WTC11 (cell line): Measurements from ENCODE around the gene CASQ2. TPM values are rescaled to one million over a fixed set of nuclear protein-coding genes. Genes with fewer than 3 reads are reported as not detected.

ENCODE experiments used
- ATAC-seq: fragments of 200-7000 bp; cut with Tn5 transposase; 2 replicates; pipeline ENCODE4 v1.10.0; 2021; ENCODE audit warnings: mild to moderate bottlenecking, moderate library complexity
- CTCF ChIA-PET: fragments of 300-600 bp; sonication (Branson Sonifier 250); formaldehyde crosslinking; loops from one replicate; lab custom pipeline; 2021; ENCODE audit warnings: antibody characterized with exemption; lab: Charles Lee
- POLR2A ChIA-PET: fragments of 350-600 bp; sonication (Branson Sonifier 250); formaldehyde crosslinking; loops from one replicate; lab custom pipeline; 2021; ENCODE audit warnings: antibody characterized with exemption; lab: Charles Lee
- DNase-seq: peaks from one replicate; pipeline ENCODE4 v3.0.0; 2021; ENCODE audit warnings: low spot score
- H3K27ac Mint-ChIP-seq: 2 replicates; pipeline ENCODE4 v1.8.0; 2021; ENCODE audit warnings: mixed read lengths
- H3K27me3 Mint-ChIP-seq: 2 replicates; pipeline ENCODE4 v1.8.0; 2021; ENCODE audit warnings: low read depth, mild to moderate bottlenecking, moderate library complexity, mixed read lengths
- H3K36me3 Mint-ChIP-seq: 2 replicates; pipeline ENCODE4 v1.8.0; 2021; ENCODE audit warnings: mixed read lengths
- H3K4me1 Mint-ChIP-seq: 2 replicates; pipeline ENCODE4 v1.8.0; 2022; ENCODE audit warnings: mixed read lengths
- H3K4me3 Mint-ChIP-seq: 2 replicates; pipeline ENCODE4 v1.8.0; 2021; ENCODE audit warnings: mild to moderate bottlenecking, moderate library complexity, mixed read lengths
- H3K9me3 Mint-ChIP-seq: 2 replicates; pipeline ENCODE4 v1.8.0; 2021; ENCODE audit warnings: mixed read lengths
- AR ChIP-seq: fragments of 250-450 bp; sonication (Bioruptor Pico); IDR thresholded peaks from 2 replicates; pipeline ENCODE4 v1.9.0; 2021; ENCODE audit warnings: mild to moderate bottlenecking
- ATF1 ChIP-seq: sonication (generic); formaldehyde crosslinking; IDR thresholded peaks from 2 replicates; pipeline ENCODE4 v1.8.1; 2023; ENCODE audit warnings: mild to moderate bottlenecking, moderate library complexity, missing genetic modification reagents
- CDX4 ChIP-seq: fragments of 250-450 bp; sonication (Bioruptor Pico); IDR thresholded peaks from 2 replicates; pipeline ENCODE4 v1.9.0; 2021; ENCODE audit warnings: moderate library complexity, mild to moderate bottlenecking, inconsistent platforms, borderline replicate concordance
- GTF2I ChIP-seq: fragments of 250-450 bp; sonication (Bioruptor Pico); conservative IDR thresholded peaks from 2 replicates; pipeline ENCODE4 v1.4.0; 2021; ENCODE audit warnings: mild to moderate bottlenecking
- NFYB ChIP-seq: sonication (generic); formaldehyde crosslinking; conservative IDR thresholded peaks from 2 replicates; pipeline ENCODE4 v1.8.0; 2022; ENCODE audit warnings: low read depth, missing genetic modification reagents
- NR3C1 ChIP-seq: sonication (generic); formaldehyde crosslinking; conservative IDR thresholded peaks from 2 replicates; pipeline ENCODE4 v1.8.1; 2023; ENCODE audit warnings: low read depth, mild to moderate bottlenecking, missing genetic modification reagents
- TCF7 ChIP-seq: sonication (generic); formaldehyde crosslinking; IDR thresholded peaks from 2 replicates; pipeline ENCODE4 v1.8.0; 2022; ENCODE audit warnings: mild to moderate bottlenecking, low read depth, missing genetic modification reagents, moderate library complexity
- ZNF232 ChIP-seq: sonication (generic); formaldehyde crosslinking; IDR thresholded peaks from 2 replicates; pipeline ENCODE4 v1.8.0; 2022; ENCODE audit warnings: mild to moderate bottlenecking, missing genetic modification reagents
- ZNF263 ChIP-seq: sonication (generic); formaldehyde crosslinking; IDR thresholded peaks from 2 replicates; pipeline ENCODE4 v1.8.1; 2022; ENCODE audit warnings: low read depth, mild to moderate bottlenecking, moderate library complexity, missing genetic modification reagents
- ZNF423 ChIP-seq: fragments of 250-450 bp; sonication (Bioruptor Pico); IDR thresholded peaks from 2 replicates; pipeline ENCODE4 v2.1.2; 2022; ENCODE audit warnings: mild to moderate bottlenecking, moderate library complexity
- total RNA-seq: library from RNA; stranded (reverse); gene quantifications from 3 replicates; pipeline ENCODE4 v1.2.3, GENCODE V29; 2021
- TF ChIP-seq, protein P1 (sequence below): fragments of 250-450 bp; sonication (Bioruptor Pico); IDR thresholded peaks from 2 replicates; pipeline ENCODE4 v2.1.2; 2022; ENCODE audit warnings: mild to moderate bottlenecking, moderate library complexity
- TF ChIP-seq, protein P2 (sequence below): sonication (generic); formaldehyde crosslinking; IDR thresholded peaks from 2 replicates; pipeline ENCODE4 v1.8.0; 2023; ENCODE audit warnings: missing genetic modification reagents, mild to moderate bottlenecking, borderline replicate concordance
- TF ChIP-seq, protein P3 (sequence below): sonication (generic); formaldehyde crosslinking; IDR thresholded peaks from 2 replicates; pipeline ENCODE4 v1.8.1; 2023; ENCODE audit warnings: mild to moderate bottlenecking, missing genetic modification reagents
- TF ChIP-seq, protein P4 (sequence below): fragments of 250-450 bp; sonication (Bioruptor Pico); conservative IDR thresholded peaks from 2 replicates; pipeline ENCODE4 v1.9.0; 2021; ENCODE audit warnings: mild to moderate bottlenecking

CASQ2 gene
- total RNA-seq, 1 experiment from 2014 or later = not detected

DNA sequence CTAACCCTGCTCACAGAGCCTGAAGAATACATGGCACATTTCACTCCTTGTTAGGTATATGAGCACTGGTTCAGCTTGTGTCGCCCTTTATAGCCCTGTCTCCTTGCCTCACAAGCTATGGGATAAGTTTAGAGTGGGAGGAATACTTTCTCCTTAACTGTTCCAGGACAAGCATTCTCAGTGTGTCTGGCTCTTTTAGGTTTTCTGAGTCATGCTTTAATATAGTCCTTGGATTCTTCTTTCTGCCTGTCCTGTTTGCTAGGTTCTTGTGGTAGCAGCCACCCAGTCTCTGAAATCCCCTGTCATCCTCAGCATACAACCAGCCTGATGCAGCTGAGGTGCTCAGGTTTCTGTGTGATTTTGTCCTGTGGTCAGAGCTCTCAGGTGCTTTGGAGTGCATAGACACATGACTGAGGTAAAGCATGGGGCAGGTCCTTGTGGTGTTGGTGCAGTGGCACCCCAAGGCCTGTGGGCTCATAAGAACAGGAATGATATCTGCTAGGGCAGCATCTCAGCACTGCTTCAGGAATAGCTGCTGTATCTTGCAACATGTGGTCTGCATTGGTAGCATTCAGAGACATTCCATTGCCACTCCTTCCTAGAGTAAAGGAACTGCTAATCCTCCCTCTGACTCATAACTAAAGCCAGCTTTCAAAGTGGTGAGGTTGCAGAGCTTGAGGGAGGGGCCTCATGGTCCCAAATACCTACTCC is 14.2 kb upstream of the CASQ2 start:
- no peak overlapping the region for H3K27ac Mint-ChIP-seq

More for the DNA sequence above, 14.2 kb upstream of the CASQ2 start:
- no peaks in the 10 kb centered on the region for H3K27me3 Mint-ChIP-seq
- TF ChIP-seq, protein P1, sequence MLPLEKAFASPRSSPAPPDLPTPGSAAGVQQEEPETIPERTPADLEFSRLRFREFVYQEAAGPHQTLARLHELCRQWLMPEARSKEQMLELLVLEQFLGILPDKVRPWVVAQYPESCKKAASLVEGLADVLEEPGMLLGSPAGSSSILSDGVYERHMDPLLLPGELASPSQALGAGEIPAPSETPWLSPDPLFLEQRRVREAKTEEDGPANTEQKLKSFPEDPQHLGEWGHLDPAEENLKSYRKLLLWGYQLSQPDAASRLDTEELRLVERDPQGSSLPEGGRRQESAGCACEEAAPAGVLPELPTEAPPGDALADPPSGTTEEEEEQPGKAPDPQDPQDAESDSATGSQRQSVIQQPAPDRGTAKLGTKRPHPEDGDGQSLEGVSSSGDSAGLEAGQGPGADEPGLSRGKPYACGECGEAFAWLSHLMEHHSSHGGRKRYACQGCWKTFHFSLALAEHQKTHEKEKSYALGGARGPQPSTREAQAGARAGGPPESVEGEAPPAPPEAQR (CRISPR knock-in tag) = no peak
- no peak for TF ChIP-seq ATF1 (CRISPR knock-in tag)
- TF ChIP-seq ZNF423 (CRISPR knock-in tag) = no peak
- TF ChIP-seq NR3C1 = no peak
- TF ChIP-seq, protein P2, sequence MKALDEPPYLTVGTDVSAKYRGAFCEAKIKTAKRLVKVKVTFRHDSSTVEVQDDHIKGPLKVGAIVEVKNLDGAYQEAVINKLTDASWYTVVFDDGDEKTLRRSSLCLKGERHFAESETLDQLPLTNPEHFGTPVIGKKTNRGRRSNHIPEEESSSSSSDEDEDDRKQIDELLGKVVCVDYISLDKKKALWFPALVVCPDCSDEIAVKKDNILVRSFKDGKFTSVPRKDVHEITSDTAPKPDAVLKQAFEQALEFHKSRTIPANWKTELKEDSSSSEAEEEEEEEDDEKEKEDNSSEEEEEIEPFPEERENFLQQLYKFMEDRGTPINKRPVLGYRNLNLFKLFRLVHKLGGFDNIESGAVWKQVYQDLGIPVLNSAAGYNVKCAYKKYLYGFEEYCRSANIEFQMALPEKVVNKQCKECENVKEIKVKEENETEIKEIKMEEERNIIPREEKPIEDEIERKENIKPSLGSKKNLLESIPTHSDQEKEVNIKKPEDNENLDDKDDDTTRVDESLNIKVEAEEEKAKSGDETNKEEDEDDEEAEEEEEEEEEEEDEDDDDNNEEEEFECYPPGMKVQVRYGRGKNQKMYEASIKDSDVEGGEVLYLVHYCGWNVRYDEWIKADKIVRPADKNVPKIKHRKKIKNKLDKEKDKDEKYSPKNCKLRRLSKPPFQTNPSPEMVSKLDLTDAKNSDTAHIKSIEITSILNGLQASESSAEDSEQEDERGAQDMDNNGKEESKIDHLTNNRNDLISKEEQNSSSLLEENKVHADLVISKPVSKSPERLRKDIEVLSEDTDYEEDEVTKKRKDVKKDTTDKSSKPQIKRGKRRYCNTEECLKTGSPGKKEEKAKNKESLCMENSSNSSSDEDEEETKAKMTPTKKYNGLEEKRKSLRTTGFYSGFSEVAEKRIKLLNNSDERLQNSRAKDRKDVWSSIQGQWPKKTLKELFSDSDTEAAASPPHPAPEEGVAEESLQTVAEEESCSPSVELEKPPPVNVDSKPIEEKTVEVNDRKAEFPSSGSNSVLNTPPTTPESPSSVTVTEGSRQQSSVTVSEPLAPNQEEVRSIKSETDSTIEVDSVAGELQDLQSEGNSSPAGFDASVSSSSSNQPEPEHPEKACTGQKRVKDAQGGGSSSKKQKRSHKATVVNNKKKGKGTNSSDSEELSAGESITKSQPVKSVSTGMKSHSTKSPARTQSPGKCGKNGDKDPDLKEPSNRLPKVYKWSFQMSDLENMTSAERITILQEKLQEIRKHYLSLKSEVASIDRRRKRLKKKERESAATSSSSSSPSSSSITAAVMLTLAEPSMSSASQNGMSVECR (CRISPR knock-in tag) = no peak
- no peak for TF ChIP-seq AR (CRISPR knock-in tag)
- TF ChIP-seq GTF2I (CRISPR knock-in tag) = no peak
- no peak for TF ChIP-seq TCF7 (CRISPR knock-in tag)
- TF ChIP-seq, protein P3, sequence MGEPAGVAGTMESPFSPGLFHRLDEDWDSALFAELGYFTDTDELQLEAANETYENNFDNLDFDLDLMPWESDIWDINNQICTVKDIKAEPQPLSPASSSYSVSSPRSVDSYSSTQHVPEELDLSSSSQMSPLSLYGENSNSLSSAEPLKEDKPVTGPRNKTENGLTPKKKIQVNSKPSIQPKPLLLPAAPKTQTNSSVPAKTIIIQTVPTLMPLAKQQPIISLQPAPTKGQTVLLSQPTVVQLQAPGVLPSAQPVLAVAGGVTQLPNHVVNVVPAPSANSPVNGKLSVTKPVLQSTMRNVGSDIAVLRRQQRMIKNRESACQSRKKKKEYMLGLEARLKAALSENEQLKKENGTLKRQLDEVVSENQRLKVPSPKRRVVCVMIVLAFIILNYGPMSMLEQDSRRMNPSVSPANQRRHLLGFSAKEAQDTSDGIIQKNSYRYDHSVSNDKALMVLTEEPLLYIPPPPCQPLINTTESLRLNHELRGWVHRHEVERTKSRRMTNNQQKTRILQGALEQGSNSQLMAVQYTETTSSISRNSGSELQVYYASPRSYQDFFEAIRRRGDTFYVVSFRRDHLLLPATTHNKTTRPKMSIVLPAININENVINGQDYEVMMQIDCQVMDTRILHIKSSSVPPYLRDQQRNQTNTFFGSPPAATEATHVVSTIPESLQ (CRISPR knock-in tag) = no peak
- no peak for TF ChIP-seq CDX4 (CRISPR knock-in tag)
- no peak for TF ChIP-seq ZNF232 (CRISPR knock-in tag)
- TF ChIP-seq NFYB = no peak
- TF ChIP-seq, protein P4, sequence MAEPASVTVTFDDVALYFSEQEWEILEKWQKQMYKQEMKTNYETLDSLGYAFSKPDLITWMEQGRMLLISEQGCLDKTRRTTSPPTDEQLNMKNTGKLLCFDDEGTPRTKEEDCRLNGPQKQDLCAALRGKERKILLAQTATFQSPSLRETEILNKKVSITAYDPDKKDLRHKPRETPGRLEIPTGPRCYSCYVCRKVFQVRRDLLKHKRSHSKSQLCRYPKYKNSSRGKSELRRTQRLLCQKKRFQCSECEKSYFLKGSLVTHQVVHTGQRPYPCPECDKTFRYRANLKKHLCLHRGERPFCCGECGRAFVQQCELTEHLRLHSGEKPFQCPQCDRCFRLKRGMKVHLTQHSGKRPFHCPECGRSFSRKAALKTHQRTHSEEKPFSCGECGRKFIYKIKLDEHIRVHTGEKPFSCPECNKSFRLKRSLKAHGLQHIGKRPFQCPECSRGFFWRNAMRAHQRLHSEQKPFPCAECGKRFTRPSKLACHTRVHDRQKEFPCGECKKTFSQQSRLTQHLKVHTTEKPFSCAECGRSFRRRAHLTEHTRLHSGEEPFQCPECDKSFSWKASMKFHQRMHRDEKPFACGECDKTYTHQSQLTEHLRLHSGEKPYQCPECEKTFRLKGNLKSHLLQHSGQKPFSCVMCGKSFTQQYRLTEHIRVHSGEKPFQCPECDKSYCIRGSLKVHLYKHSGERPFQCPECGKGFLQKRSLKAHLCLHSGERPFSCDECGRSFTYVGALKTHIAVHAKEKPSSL (CRISPR knock-in tag) = no peak
- TF ChIP-seq ZNF263 (CRISPR knock-in tag) = no peak
- DNase-seq (no peak), ATAC-seq (peak; percentile 69)
- CTCF ChIA-PET = interaction anchor here (0.7 to 2.8 kb wide), 4 partner anchors 11 to 76 kb away, joined by 3 to 21 read pairs (median 6); no protein-coding TSS in a partner anchor
- H3K9me3 Mint-ChIP-seq = peaks cover 25% of the 10 kb centered on the region
- H3K36me3 Mint-ChIP-seq = peaks cover 10% of the 10 kb centered on the region
- POLR2A ChIA-PET = no interaction called here
- H3K4me1 Mint-ChIP-seq = no peaks in the 10 kb centered on the region; the same call in 1 of the 2 replicates
- no peak overlapping the region for H3K4me3 Mint-ChIP-seq
